Suprapubic skin (tissue), 3 donors: ENCODE data around the gene CDK1.

Experiments
- CTCF ChIP-seq, 2 donors: fragments of 200-600 bp in 1 of 2; fragments of 450-650 bp in 1 of 2; sonication (generic) in 1 of 2; IDR thresholded peaks; one replicate each; pipeline ENCODE4 v1.5.1; 2016 to 2019; ENCODE audit warnings: antibody characterized with exemption in 2 of 2, mild to moderate bottlenecking in 1 of 2, moderate library complexity in 1 of 2
- EP300 ChIP-seq: sonication (generic); formaldehyde crosslinking; IDR thresholded peaks from one replicate; pipeline ENCODE4 v1.6.1; 2017; ENCODE audit warnings: antibody characterized with exemption

GRCh38 chr10:60798870-60799269, 20.6 kb downstream of the CDK1 start:
- TF ChIP-seq CTCF (IDR thresholded peaks at IDR 0.05) (no peak), EP300 (no peak)
